Measurements from ENCODE around the gene ZC3H18. TPM values are rescaled to one million over a fixed set of nuclear protein-coding genes. Genes with fewer than 3 reads are reported as not detected.
A peak's percentile ranks its signal among the peaks of the same experiment; 100 is the strongest.

ZC3H18 gene
- total RNA-seq, 4 donors from 2014 or later = 10.6 to 25.6 (median 17.8) TPM

GRCh38 chr16:88525663-88525990 lies 44.6 kb upstream of the ZC3H18 start:
- TF ChIP-seq, protein P1, sequence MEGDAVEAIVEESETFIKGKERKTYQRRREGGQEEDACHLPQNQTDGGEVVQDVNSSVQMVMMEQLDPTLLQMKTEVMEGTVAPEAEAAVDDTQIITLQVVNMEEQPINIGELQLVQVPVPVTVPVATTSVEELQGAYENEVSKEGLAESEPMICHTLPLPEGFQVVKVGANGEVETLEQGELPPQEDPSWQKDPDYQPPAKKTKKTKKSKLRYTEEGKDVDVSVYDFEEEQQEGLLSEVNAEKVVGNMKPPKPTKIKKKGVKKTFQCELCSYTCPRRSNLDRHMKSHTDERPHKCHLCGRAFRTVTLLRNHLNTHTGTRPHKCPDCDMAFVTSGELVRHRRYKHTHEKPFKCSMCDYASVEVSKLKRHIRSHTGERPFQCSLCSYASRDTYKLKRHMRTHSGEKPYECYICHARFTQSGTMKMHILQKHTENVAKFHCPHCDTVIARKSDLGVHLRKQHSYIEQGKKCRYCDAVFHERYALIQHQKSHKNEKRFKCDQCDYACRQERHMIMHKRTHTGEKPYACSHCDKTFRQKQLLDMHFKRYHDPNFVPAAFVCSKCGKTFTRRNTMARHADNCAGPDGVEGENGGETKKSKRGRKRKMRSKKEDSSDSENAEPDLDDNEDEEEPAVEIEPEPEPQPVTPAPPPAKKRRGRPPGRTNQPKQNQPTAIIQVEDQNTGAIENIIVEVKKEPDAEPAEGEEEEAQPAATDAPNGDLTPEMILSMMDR (IDR thresholded peaks at IDR 0.05) = no peak
- DNase-seq (ENCODE audit: low spot score) = no peak
- no peak for ATAC-seq (ENCODE audit: low FRiP score)

- ATAC-seq (ENCODE audit: low FRiP score) (no peak), DNase-seq (ENCODE audit: low spot score) (no peak)
- TF ChIP-seq, protein P1 (IDR thresholded peaks at IDR 0.05) = no peak
These were observed 43.9 kb upstream of the ZC3H18 start for GRCh38 chr16:88526008-88526905.

DNA sequence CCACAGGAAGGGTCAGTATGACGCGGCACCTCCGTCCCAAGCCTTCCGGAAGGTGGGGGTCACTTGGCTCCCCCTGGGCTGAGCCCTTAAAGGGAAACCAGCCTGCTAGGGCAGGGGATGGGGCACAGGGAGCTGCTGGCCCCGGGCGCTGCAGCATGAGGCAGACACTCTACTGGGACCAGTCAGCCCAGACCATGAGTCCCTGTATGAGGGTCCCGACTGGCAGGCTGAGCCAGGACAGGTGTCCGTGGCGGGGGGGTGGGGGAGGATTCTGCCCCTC lies 43.4 kb upstream of the ZC3H18 start:
- TF ChIP-seq, protein P1 (IDR thresholded peaks at IDR 0.05) = no peak
- ATAC-seq (ENCODE audit: low FRiP score) = peak; percentile 0
- no peak for DNase-seq (ENCODE audit: low spot score)

GRCh38 chr16:88527186-88527936 lies 42.8 kb upstream of the ZC3H18 start:
- TF ChIP-seq, protein P1 (IDR thresholded peaks at IDR 0.05) = peak in 1 of 3 donors; percentile 65
- ATAC-seq (ENCODE audit: low FRiP score) = peak; percentile 58
- no peak for DNase-seq (ENCODE audit: low spot score)

DNA sequence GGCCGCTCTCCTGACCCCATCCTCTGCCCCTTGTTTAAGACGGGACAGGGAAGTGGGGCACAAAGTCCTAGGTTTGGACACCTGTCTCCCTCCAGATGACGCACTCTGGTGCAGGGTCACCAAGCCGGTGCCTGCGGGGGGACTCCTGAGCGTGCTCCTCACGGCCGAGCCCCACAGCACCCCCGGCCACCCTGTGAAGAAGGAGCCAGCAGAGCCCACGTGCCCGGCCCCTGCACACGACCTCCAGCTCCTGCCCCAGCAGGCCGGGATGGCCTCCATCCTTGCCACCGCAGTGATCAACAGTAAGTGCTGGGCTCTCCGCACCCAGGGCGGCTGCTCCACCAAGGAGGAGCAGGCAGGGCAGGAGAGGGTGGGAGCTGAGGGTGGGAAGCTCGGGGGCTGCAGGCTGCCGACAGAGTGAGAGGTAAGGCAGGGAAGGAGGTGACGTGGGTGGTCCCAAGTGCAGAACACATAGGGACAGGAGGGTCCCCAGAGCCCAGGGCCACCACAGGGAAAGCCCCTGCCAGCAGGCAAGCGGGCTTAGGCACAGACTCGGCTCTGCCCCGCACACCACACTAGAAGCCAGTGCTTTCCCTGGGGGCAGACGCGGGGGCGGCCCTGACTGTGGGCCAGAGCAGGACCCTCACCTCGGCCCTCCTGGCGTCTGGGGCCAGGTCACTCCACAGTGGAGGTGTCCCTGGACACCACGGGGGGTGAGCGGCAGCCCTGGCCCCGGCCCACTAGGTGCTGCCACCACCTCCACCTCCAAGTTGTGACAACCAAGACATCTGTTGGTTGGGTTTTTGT lies 42.1 kb upstream of the ZC3H18 start:
- ATAC-seq (ENCODE audit: low FRiP score) = no peak
- TF ChIP-seq, protein P1 (IDR thresholded peaks at IDR 0.05) = no peak

DNA sequence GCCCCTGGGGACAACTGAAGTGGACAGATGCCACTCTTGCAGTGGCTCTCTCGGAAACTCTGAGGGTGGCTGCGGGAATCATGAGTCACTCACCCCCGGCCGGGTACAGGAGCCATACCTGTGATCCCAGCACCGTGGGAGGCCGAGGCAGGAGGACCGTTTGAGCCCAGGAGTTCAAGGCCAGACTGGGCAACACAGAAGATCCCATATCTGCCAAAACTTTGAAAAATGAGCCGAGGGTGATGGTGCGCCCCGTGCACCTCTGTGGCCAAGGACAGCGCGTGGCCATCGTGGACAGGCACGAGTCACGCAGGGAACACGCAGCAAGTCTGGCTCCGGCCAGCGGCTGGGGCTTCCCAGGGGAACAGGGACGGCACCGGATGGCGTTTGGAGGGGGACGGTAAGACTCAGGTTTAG lies 41.3 kb upstream of the ZC3H18 start:
- ATAC-seq (ENCODE audit: low FRiP score) (no peak), DNase-seq (ENCODE audit: low spot score) (no peak)
- TF ChIP-seq, protein P1 (IDR thresholded peaks at IDR 0.05) = no peak

More for the DNA sequence above, 42.1 kb upstream of the ZC3H18 start:
- DNase-seq (ENCODE audit: low spot score) = no peak

Data from omental fat pad (tissue), 4 donors.